Ovary (tissue), 9 donors: Measurements from ENCODE around the gene CDK15. TPM values are rescaled to one million over a fixed set of nuclear protein-coding genes. Genes with fewer than 3 reads are reported as not detected.

ENCODE experiments used
- DNase-seq, 5 donors: peaks; one replicate each; pipeline ENCODE4 v3.0.0-alpha.2; 2019 to 2020
- H3K27ac ChIP-seq, 2 donors: fragments of 200-600 bp; one replicate each; pipeline versions ENCODE4 v1.5.1 to v1.8.0; 2019 to 2022
- H3K27me3 ChIP-seq: fragments of 200-600 bp; one replicate; pipeline ENCODE4 v1.8.0; 2022
- H3K36me3 ChIP-seq: fragments of 200-600 bp; sonication (generic); one replicate; pipeline ENCODE4 v1.5.1; 2019
- H3K4me1 ChIP-seq: one replicate; pipeline ENCODE4 v1.8.1; 2013; ENCODE audit warnings: mild to moderate bottlenecking, moderate library complexity; ENCODE audit not compliant: insufficient read depth
- H3K4me3 ChIP-seq: fragments of 200-600 bp; sonication (generic); one replicate; pipeline ENCODE4 v1.5.1; 2017
- H3K9me3 ChIP-seq, 2 donors: fragments of 200-600 bp in 1 of 2; sonication (generic) in 1 of 2; one replicate each; pipeline versions ENCODE4 v1.5.1 to v1.8.1; 2013 to 2019; ENCODE audit warnings: mild to moderate bottlenecking in 1 of 2, moderate library complexity in 1 of 2
- CTCF ChIP-seq, 3 donors: fragments of 450-650 bp in 2 of 3; fragments of 200-600 bp in 1 of 3; IDR thresholded peaks; one replicate each; pipeline versions ENCODE4 v1.5.1 to v1.8.0; 2016 to 2022; ENCODE audit warnings: antibody characterized with exemption in 3 of 3, mild to moderate bottlenecking in 1 of 3
- EP300 ChIP-seq: sonication (generic); formaldehyde crosslinking; IDR thresholded peaks from one replicate; pipeline ENCODE4 v1.6.1; 2017; ENCODE audit warnings: antibody characterized with exemption
- POLR2A ChIP-seq: fragments of 450-650 bp; IDR thresholded peaks from one replicate; pipeline ENCODE4 v1.6.1; 2017; ENCODE audit warnings: antibody characterized with exemption, mild to moderate bottlenecking, moderate library complexity
- WGBS, 3 donors: extraction: QIAGEN DNeasy Blood & Tissue Kit in 1 of 3; methylation state at CpG; one replicate each; pipeline versions ENCODE4 v1.1.5 to v1.1.7; 2013 to 2017; 5-methylcytosine and 5-hydroxymethylcytosine counted together
- intact Hi-C, 4 donors: fragments of 100-400 bp; cut with DNase I; formaldehyde crosslinking; loops; one replicate each; pipeline versions ENCODE4 v1.11.0 to v1.15.1; 2022 to 2023
- polyA plus RNA-seq, 2 donors: library from polyadenylated mRNA; stranded (reverse); fragments of 200-250 nt in 1 of 2; fragments of 350-450 nt in 1 of 2; fragmentation: Illumina TruSeq in 1 of 2; extraction: RNeasy Lipid Tissue Mini Kit (QIAGEN cat#74804) in 1 of 2; gene quantifications; one replicate each; pipeline ENCODE4 v1.2.3, GENCODE V29; 2013 to 2014
- total RNA-seq, 7 donors: library from RNA; depleted of rRNA in 2 of 7; stranded (reverse); fragments of >200 nt in 2 of 7; fragmentation: NEBNext Ultra II Directional in 3 of 7; extraction: Animal tissue kit (Norgen Biotek cat#: 25700) in 3 of 7; gene quantifications; one replicate each; pipeline versions ENCODE4 v1.1.0 to v1.2.4, GENCODE V29; 2016 to 2023
- donor health status: DM: no; HTN: no; CAD: no; lungs with moderate emphysema.
- donor health status: DM: no; HTN: no; CAD: no.
- donor health status: Bipolar disorder and iron deficiency.
- donor health status: DM: yes; HTN: yes; CAD: no.
- donor health status: DM: no; HTN: no; CAD: no.
- donor health status: DM: yes; HTN: yes; CAD: no.

CDK15 gene
- total and polyA plus RNA-seq, 9 donors: 3.7 to 14.9 (median 5.3) TPM

GRCh38 chr2:201785135-201785534 lies 21.2 kb upstream of the CDK15 start:
- Histone ChIP-seq H3K4me3 (no peak overlapping the region), H3K27ac (no peak overlapping the region), H3K9me3 (no peaks in the 10 kb centered on the region), H3K27me3 (no peaks in the 10 kb centered on the region), H3K4me1 (peaks cover 2% of the 10 kb centered on the region), H3K36me3 (no peaks in the 10 kb centered on the region)
- DNase-seq: no peak
- 72 to 77% (median 75%) methylated on average over 4 of the region's 4 CpGs for WGBS, 3 donors
- no peak for TF ChIP-seq CTCF (IDR thresholded peaks at IDR 0.05)
- TF ChIP-seq POLR2A: no peak
- no peak for TF ChIP-seq EP300
- intact Hi-C loops: no loop called here

GRCh38 chr2:201786471-201786870 lies 19.9 kb upstream of the CDK15 start:
- no peaks in the 10 kb centered on the region for H3K36me3 ChIP-seq
- H3K27me3 ChIP-seq: no peaks in the 10 kb centered on the region
- no peak for DNase-seq
- peaks cover under 1% of the 10 kb centered on the region for H3K4me1 ChIP-seq
- intact Hi-C loops: no loop called here
- H3K27ac ChIP-seq: no peak overlapping the region
- TF ChIP-seq CTCF (IDR thresholded peaks at IDR 0.05) (no peak), EP300 (no peak), POLR2A (no peak)
- H3K9me3 ChIP-seq: no peaks in the 10 kb centered on the region
- H3K4me3 ChIP-seq: no peak overlapping the region

- TF ChIP-seq POLR2A: no peak
- no peak for TF ChIP-seq CTCF (IDR thresholded peaks at IDR 0.05)
- TF ChIP-seq EP300: no peak
- Histone ChIP-seq H3K36me3 (no peaks in the 10 kb centered on the region), H3K4me3 (no peak overlapping the region), H3K27me3 (no peaks in the 10 kb centered on the region), H3K4me1 (no peaks in the 10 kb centered on the region), H3K27ac (no peak overlapping the region), H3K9me3 (no peaks in the 10 kb centered on the region)
- intact Hi-C loops: no loop called here
- whole genome bisulfite sequencing, 3 donors: 58 to 83% (median 82%) methylated on average over 3 of the region's 3 CpGs
- DNase-seq: no peak
Observed at GRCh38 chr2:201788371-201788770, 18.0 kb upstream of the CDK15 start.

- Histone ChIP-seq H3K36me3 (no peaks in the 10 kb centered on the region), H3K9me3 (no peaks in the 10 kb centered on the region), H3K27me3 (no peaks in the 10 kb centered on the region), H3K4me1 (no peaks in the 10 kb centered on the region), H3K27ac (no peak overlapping the region), H3K4me3 (no peak overlapping the region)
- TF ChIP-seq CTCF (IDR thresholded peaks at IDR 0.05): no peak
- TF ChIP-seq POLR2A: no peak
- no peak for TF ChIP-seq EP300
- intact Hi-C loops: no loop called here
- WGBS, 3 donors: 37 to 66% (median 45%) methylated on average over 2 of the region's 2 CpGs
- no peak for DNase-seq
Observed at GRCh38 chr2:201789395-201789794, 16.9 kb upstream of the CDK15 start.

- Histone ChIP-seq H3K4me3 (no peak overlapping the region), H3K27me3 (no peaks in the 10 kb centered on the region), H3K27ac (no peak overlapping the region), H3K36me3 (no peaks in the 10 kb centered on the region), H3K9me3 (no peaks in the 10 kb centered on the region), H3K4me1 (no peaks in the 10 kb centered on the region)
- WGBS, 3 donors: 73 to 81% (median 79%) methylated on average over 3 of the region's 3 CpGs
- intact Hi-C loops: no loop called here
- TF ChIP-seq POLR2A (no peak), EP300 (no peak), CTCF (IDR thresholded peaks at IDR 0.05) (no peak)
- no peak for DNase-seq
Observed at GRCh38 chr2:201790291-201790690, 16.0 kb upstream of the CDK15 start.
